Activated CD8-positive, alpha-beta memory T cell treated with anti-CD3 and anti-CD28 coated beads, Interleukin-2, amount 50 U/mL, for 1 hour (primary cell): Measurements from ENCODE around the gene ARHGEF2.
"Not testable (repeated sequence)": the region's sequence is repeated elsewhere in the genome, so short reads cannot be mapped to it uniquely, and the experiment has no call there.

Experiments
- DNase-seq: peaks from one replicate; pipeline ENCODE4 v3.0.0-alpha.2; 2020; ENCODE audit errors: extremely low read depth

The ARHGEF2 gene

DNA sequence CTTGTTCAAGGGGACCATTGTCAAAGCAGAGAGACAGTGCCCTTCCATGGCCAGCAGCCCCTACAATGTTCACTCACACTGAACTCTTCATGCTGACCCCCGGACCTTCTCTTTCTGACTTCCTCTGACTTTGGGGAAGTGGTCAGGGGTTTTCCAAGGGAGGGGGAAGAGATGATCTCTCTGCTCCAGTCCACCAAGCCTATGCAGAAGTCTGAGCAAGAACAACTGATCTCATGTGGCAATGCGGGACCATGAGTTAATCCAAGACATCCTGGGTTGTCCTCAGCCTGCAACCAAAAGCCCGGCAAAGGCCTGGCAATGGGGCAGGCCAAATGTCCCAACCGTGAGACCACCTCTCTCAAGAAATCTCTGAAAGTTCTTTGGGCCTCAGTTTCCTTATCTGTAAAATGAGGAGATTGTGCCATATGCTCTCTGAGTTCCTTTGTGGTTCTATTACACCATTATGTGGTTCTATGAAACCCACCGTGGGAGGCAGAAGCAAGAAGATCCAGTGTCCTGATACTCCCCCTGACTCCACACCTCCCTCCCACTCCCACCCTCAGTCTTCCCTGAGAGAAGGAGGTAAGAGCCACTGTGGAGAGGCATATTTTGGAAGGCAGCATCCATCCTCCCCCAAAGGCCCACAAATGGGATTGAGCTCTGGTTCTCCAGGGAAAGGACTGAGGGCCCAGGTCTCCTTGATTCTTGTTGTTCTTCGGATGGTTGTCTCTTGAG, 11.8 kb upstream of the ARHGEF2 start:
- DNase-seq, result no peak

DNA sequence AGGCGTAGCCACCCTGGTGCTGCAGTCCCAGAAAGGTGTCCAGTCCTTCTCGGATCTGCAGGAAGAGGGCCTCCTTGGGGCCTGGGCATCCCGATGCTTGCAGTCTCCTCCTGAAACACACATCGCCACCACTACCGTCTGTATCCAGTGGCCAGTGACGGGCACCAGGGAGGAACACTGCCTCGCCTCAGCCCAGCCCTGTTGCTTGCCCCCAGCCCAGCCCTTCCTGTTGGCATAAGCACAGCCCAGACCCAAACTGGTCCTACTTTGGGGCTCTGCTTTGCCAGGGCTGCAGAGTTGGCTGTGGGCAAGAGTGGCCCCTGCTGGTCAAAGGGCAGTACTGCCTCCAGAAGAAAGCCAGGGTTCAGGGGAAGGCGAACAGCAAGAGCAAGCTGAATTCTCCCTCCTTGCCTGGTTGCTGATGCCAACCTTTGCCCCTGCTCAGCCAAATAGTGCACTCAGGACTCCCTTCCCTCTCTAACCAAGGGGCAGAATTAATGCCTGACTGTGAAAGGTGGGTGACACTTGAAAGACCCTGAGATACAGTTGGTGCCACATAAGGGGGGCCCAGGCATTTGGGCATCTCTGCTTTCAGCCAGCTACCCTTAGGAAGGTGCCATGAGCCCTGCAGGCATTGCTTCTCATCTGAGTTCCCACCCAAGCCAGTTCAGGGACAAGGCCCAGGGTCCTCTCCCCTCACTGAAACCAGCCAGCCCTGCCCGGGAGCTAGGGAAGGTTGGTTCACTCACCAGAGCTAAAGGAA, 11.1 kb upstream of the ARHGEF2 start:
- DNase-seq, result no peak

DNA sequence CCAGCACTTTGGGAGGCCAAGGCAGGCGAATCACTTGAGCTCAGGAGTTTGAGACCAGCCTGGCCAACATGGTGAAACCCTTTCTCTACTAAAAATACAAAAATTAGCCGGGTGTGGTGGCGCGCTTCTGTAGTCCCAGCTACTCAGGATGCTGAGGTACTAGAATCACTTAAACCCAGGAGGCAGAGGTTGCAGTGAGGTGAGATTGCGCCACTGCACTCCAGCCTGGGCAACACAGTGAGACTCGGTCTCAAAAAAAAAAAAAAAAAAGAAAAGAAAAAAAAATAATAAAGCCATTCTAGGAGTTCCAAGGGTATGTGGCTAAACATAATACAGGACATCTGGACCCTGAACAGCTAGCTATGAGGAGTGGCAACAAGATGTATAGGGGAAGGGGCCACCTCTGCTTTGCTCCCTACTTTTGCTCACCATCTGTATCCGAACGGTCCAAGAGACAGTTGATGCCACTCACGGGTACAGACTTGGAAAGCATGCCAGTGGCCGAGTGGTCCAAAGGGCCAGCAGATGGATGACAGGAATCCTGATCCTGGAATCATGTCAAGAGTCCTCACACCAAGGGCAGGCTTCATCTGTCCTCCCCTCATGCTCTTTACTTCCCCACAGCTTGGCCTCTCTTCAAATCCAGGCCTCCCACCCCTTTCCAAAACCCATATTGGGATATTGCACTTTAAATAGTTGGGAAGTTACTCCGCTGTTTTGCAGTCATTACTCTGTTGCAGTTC, 6.7 kb upstream of the ARHGEF2 start:
- DNase-seq, result not testable (repeated sequence)

DNA sequence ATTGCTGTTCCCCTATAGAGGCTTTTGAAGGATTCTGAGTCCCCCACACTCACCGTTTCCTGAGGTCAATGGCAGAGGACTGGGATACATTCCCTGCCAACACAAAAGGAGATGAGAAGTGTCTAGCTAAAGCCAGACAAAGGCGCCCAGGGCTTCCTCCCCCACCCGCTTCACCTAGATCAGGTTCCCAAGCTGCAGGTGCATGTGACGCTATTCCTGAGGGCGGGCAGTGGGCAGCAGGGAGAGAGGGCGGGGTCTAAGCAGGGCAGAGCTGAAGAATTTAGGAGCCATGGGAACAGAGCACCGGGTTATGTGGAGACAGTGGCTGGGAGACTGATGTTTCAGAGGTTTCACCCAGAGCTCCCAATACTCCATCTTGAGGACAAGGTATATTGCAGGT, 6.0 kb upstream of the ARHGEF2 start:
- no peak for DNase-seq

DNA sequence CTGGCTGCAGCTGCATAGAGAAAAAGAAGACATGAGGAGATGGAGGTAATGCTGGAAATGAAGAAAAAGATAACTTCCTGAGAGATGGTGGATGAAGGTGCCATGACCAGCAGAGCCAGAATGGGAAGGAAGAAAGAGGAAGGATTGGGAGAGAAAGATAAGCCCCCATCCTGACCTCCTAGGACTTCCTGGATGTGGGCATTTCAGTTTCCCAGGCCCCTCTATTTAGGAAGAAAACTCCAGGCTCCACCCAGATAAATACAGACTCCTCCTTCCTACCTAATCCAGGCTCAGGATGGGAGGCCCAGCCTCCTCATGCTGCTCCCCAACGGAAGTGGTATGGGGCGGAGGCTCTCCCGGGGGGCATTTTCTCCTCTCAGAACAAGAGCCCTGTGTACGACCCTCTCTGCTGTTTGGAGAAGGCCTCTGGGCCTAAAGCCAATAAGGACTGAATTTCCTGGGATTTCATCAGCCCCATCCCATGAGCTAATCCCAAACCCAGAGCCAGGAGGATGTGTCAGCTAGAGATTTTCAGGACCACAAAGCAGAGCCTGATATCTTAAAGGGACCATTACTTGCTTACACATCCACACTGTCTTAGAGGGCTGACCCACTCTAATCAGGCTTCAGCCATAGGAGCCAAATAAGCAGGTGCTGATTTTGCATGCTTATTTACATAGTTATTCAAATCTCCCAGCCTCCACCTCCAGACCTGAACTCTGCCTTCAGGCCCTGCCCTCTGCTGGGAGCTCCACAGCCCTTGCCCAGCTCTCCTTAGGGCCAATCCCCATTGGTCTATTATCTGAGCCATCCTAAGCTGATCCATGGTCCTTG, 5.1 kb upstream of the ARHGEF2 start:
- DNase-seq, result no peak

DNA sequence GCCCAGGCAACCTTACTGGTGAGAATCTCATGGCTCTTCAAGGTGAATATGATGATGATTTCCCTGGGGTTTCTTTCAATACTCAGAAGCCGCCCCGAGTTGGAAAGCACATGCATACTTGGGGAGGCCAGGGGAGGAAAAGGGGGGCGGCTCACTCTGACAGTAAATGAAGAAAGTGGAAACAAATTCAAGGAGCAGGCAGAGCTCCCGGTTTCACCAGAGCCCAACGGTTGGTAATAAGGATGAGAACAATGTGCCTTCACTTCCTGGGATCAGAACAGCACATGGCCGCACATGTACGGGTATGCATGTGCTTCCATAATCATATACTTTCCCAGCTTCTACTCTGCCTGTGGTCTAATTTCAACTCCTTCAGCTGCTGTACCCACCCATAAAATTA, 3.8 kb upstream of the ARHGEF2 start:
- DNase-seq, result no peak

DNA sequence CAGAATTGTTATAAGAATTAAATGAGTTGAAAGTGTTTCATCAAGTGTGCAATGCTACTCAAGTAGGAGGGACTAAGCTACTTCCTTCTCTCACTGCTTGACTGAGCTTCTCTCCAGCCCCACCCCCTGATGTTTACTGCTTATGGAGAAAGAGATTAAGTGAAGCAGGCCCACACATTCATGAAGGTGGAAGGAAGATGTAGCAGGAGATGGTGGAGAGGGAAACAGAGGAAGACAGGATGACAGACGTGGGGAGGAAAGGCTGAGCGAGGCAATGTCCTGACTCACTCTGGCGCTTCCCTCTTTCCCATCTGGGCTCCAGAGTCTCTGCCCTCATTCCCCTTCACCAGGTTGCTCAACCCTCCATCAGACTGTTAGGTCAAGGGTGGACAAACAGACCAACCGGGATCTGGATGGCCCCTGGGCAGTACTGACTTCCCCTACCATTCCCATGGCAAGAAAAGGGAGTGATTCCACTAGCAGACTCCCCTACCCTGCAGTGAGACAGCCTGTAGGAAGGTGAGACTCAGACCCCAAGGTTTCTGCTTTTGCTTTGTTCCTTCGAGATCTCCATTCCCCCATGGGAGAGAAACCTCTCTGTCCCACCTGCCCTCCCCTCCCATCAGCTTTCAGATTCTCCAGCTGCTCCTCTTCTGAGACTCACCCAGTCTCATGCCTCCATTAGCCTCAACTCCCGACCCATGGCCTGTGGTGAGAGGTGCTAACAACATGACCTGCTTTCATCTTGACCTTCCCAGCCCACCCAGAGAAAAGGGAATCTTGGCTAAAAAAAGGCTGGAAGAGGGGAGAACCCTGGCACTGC, 3.1 kb upstream of the ARHGEF2 start:
- DNase-seq, result no peak

DNA sequence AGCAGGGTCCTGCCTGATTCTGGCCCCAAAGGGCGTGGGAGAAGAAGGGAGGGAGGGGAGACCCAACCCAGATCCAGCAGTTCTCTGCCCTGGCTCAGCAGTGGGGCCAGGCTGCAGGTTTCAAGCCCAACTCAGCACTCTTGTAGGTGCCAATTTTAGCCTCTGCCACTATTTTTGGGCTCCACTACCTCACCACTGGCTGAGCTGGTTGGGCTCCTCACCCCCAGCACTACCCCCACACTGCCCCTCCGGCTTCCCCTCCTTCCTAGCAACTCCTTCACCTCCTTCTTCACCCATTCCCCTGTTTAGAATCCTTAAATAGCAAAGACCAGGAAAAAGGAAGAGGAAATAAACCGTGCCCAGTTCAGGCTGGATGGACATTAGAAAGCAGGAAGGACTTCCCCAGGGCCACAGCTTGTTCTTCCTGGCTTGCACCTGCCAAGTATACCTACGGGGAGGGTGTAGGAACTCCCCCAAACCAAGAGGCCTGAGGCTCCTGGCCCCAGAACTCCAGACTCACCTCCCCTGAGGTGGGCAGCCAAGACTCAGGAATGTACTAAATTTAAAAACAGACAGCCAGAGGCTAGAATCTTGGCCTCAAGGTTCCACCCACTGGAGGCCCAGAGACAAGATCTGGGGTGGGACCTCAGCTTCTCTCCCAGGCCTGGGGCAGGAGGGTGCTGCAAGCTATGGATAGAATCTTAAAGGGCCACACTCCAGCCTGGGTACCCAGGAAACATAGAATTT, 1.4 kb upstream of the ARHGEF2 start:
- no peak for DNase-seq

DNA sequence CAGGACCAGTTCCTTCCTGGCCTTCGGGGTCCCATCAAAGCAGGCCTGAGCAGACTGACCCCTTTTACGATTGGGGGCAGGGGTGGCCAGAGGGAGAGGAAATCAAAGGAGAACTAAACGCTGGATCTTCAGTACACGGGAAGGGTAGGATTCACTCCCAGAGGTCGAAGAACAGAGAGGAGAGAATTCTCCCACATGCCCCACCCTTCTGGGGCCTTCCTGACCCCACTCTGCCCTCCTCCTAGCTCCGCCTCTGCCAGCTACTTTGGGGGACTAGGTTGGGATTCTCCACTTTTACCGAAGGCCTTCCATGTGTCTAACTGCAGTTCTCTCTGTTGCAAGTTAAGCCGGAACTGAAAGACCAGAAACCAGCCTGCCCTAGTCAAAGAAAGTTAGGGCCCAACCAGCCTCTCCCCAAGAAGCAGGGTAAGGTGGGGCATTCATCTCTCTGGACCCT, 654 bp upstream of the ARHGEF2 start:
- DNase-seq, result no peak

DNA sequence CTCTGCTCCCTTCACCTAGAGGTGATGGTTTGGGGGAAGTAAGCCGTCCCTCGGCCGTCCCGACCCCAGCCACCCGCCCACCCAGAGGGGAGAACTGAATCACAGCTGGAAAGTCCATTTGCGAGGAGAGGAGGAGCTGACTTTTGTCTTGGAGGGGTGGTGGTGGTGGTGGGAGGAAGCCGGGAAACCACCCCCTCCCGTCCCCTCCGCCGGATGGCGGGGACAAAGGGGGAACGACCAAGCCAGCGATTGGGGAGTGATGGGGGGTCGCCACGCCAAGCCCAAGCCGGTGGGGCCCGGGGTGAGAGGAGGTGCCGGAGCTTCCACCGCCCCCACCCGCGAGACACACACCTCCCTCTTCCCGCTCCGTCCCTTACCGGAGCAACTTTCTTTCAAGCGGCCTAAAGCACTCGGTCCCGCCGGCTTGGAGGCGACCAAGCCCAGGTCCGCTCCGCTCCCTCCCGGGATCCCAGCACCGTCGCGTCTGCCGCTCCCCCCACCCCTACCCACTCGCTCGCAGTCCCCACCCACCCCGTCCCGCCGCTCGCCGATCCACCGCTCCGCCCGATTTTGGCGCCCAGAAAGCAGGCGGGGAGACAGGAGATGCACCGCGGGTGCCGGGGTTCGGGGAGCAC, 540 bp downstream of the ARHGEF2 start:
- DNase-seq, result no peak

DNA sequence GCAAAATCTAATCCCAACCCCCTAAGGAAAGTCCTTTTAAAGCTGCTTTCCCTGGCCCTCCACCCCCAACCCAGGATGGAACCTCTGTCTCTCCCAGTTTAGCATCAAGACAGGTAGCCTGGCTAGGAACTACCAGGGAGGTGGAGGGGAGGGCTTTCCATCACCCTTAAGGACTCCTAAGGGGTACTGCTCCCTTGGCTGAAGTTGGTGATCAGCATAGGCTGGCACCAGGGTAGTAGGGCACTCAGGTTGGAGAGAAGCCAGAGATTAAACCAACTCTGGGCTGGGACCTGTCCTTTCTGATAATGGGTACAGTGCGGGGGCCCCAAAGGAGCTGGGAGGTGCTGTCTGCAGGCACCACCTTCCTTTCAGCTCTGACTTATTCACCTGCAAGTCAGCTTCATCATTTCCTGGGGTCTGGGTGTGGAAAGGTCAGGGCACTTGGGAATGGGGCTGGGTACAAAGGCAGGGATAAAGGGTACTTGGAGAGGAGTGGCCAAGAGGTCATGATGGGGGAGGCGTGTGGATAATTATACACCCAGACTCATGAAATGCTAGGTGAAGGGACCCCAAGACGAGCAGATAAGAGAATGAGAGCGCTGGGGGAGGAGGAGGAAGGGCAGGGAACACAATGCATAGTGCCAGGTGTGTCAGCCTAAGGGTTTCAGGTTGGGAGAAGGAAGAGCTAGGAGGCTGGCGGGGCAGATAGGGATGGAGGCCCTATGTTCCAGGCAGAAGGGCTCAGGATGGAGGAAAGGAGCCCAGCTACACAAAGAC, 1.2 kb downstream of the ARHGEF2 start:
- no peak for DNase-seq

DNA sequence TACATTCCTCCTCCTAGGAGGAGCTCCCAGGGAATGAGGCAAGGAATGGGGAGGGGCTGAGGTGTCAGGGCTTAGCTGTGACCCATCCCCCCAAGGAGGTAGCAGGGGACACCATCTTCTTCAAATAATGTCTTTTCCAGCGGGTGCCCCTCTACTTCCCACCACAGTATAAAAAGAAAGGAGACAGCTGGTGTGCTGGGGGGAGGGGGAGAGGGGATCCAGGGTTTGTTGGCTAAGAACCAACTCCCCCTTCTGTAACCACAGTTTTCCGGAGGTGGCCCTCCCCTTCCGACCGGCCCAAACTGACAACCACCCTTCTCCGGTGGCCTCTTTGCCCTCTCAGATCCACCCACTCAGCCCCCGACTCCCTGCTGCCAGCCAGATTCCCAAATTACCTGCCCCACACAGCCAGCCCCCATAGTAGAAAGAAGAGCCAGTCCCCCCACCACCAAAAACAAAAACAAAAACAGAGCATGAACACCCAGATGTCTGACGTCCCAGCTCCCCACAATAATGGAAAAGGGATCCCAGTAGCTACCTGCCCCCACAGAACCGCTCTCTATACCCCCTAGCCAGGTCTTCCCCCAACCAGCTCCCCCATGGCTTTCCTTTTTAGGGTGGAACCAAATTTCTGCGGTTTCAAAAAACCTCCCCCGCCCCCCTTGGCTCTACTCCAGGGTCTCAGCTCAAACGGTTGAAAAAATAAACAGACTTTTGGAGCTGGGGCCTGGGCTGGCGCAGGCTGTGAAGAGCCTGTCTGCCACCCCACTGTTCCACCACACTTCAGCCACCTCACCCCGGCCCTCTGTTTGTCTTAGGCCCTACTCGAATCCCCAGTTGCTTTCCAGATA, 2.1 kb downstream of the ARHGEF2 start:
- no peak for DNase-seq

DNA sequence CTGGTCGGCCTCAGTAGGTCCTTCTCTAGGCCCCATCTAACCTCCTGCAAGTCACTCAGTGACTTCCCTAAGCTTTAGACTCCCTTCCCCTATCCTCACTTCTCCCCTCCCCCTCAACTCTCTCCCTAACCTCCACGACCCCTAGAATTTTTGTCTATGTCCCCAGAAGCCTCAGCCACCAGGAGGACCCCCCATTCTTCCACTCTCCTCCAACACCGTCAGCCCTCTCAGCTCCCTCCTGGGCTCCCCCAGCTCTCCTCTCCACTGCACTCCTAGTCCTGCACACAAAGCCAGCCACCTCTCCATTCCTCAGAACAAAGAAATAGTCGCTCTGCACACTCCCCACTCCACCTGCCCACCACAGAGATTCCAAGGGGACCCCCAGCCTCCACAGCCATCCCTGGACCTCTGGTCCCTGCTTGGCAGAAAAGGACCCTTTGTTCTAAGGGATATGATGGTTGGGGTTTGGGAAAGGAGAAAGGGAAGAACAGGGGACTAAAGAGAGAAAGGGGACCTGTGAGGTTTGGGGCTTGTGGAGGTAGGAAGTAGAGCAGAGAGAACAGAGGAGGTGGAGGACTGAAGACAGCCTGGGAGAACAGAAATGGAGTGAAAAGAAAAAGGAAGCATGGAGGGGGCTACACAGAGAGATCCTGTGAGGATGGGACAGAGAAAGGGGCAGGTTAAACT, 2.8 kb downstream of the ARHGEF2 start:
- DNase-seq, result no peak

DNA sequence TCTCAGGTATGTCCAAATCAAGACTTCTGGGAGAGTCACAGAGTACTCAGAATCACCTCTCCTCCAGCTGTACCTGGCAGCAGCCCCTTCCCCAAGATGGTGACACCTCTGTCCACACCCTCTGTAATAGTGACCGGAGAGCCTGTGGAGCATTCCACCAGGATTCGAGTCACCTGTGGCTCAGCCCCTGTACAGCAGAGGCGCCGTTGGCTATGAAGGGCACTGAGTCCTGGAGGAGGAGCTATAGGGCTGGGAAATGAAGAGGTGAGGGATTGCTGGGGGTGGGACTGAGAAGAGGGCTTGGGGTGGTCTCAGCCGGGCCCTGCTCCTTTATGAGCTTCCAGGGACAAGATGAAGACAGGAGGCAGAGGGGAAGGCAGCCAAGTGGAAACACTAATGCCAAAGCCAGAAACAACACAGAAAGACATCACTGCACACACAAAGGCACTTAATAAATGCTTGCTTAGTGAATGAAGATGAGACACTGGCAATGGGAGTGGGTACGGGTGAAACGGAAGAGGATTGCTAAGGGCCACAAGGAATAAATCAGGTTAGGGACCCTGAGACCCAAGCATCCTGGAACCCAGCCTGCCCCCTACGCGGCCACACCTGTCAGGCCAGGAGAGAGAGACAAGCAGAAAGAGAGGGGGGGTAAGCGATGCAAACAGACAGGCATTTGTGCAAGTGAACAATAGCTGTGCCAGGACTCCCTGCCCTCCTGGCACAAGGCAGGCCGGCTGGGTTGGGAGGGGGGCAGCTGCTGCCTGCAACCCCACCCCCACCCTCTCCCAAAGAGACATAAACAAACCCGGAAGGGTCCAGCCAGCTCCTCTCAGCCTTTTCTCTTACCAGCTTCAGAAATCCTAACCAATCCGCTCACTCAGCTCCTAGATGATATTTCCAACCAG, 3.9 kb downstream of the ARHGEF2 start:
- no peak for DNase-seq

DNA sequence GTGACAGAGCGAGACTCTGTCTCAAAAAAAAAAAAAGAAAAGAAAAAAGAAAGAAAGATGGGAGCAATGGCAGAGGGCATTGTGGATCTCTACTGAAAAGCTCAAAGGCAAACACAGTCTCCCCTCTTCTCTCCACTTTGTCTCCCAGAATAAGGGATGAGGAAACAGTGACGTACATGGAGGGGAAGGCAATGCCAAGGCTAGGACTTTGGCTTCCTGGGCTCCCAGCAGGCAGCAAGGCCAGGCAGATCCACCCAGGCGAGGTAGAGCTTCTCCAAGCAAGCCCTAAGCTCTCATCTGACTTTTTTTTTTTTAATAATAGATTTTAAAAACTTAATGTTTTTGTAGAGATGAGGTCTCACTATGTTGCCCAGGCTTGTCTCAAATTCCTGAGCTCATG, 4.6 kb downstream of the ARHGEF2 start:
- no peak for DNase-seq
